Measurements from ENCODE around the gene OR2J3. TPM values are rescaled to one million over a fixed set of nuclear protein-coding genes. Genes with fewer than 3 reads are reported as not detected.

Gene OR2J3
- total RNA-seq (2022) (not detected in 2 replicates), Bru-seq, nascent RNA (not detected), BruChase-seq, experiment 1, labeled RNA remaining after a 6-hour chase (percentile 16 among the genes with signal in this experiment), BruChase-seq, experiment 2, labeled RNA remaining after a 2-hour chase (not detected)
- long read RNA-seq: 0 reads

DNA sequence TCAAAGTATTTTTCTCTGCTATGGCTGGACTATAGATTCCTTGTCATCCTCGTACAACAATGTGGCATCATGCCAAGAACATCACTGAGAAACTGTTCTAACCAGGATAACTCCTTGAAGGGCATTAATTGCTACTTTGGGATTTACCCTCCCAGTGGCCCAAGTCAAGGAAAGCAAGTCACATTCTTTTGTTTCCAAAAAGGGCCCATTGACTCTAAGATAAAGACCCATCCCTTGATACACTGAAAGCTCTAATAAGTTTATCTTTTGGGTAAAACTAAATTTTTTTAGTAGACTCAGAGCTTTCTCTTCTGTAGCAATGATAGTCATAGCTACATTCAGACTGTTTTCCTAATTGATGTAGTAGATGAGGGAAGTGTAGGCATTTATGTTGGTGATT lies at the start of gene OR2J3:
TSS of gene OR2J3 (plus strand) at position 301 of the 400 bp plus-strand sequence. CDS start 3,833 bp downstream, outside the sequence.
- Mint-ChIP-seq H3K36me3 (ENCODE audit: insufficient read depth, unreplicated experiment) (no peaks in the 10 kb centered on the region), H3K4me3 (ENCODE audit: unreplicated experiment) (no peak within 1 kb of the TSS), H3K4me1 (ENCODE audit: insufficient read depth, unreplicated experiment) (no peaks in the 10 kb centered on the region), H3K9me3 (ENCODE audit: unreplicated experiment) (no peaks in the 10 kb centered on the region), H3K27me3 (ENCODE audit: insufficient read depth, unreplicated experiment) (peaks cover 77% of the 10 kb centered on the region), H3K27ac (ENCODE audit: low read depth, unreplicated experiment) (no peak within 1 kb of the TSS)
- DNase-seq (ENCODE audit: unreplicated experiment): peak; percentile 3
- TF ChIP-seq, protein P1, sequence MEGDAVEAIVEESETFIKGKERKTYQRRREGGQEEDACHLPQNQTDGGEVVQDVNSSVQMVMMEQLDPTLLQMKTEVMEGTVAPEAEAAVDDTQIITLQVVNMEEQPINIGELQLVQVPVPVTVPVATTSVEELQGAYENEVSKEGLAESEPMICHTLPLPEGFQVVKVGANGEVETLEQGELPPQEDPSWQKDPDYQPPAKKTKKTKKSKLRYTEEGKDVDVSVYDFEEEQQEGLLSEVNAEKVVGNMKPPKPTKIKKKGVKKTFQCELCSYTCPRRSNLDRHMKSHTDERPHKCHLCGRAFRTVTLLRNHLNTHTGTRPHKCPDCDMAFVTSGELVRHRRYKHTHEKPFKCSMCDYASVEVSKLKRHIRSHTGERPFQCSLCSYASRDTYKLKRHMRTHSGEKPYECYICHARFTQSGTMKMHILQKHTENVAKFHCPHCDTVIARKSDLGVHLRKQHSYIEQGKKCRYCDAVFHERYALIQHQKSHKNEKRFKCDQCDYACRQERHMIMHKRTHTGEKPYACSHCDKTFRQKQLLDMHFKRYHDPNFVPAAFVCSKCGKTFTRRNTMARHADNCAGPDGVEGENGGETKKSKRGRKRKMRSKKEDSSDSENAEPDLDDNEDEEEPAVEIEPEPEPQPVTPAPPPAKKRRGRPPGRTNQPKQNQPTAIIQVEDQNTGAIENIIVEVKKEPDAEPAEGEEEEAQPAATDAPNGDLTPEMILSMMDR (IDR thresholded peaks at IDR 0.05; ENCODE audit: unreplicated experiment): no peak
- BruUV-seq (replicated peaks): no TSS peak
- intact Hi-C loops (cut with micrococcal nuclease): no loop called here
- ChIA-PET CTCF (interaction anchor here (0.5 kb wide), 1 partner anchor 104 kb away, joined by 3 read pairs; no protein-coding TSS in a partner anchor), POLR2A (no interaction called here)

DNA sequence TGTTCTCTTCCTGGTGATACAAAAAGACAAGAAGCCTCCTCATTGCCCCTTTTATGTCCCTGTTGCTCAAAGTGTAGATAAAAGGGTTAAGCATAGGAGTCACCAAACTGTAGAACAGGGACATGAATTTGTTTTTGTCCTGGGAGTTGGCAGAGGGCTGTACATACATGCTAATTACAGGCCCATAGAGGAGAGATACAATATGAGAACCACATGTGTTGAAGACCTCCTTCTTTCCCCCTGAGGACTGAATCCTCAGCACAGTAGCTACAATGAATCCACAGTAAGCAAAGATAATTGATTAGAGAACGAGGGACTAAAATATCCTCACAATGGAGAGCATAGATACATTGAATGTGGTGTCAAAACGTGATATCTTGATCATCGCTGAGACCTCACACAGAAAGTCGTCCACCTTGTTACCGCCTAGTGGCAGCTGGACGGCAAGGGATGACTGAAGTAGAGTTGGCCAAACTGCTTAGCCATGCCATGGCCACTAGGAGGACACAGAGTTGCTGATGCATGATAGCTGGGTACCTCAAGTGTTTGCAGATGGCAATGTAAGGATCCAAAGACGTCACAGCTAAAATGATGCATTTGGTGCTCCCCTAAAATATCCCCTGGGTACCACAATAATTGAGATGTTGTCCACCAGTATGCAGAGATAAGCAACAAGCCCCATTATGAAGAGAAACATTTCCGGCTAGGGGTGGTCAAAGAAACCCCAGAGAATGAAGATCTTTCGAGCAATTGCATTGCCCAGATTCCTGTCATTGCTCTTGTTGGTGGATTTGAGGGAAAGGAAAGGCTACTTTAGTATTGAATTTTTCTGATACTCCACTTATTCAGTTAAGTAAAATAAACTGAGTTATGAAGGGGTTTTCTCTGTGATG lies 35.8 kb upstream of the OR2J3 start:
- BruUV-seq (replicated peaks): no TSS peak
- no peaks in the 10 kb centered on the region for H3K4me1 Mint-ChIP-seq (ENCODE audit: insufficient read depth, unreplicated experiment)
- intact Hi-C loops (cut with micrococcal nuclease): loop anchor here (5.0 kb wide), 1 partner anchor 515 kb away; the partner anchor contains the start of gene OR2H2
- H3K27me3 Mint-ChIP-seq (ENCODE audit: insufficient read depth, unreplicated experiment): peaks cover 66% of the 10 kb centered on the region
- CTCF ChIA-PET: interaction anchor here (0.6 kb wide), 2 partner anchors 41 to 301 kb away, joined by 3 read pairs; no protein-coding TSS in a partner anchor
- no peak overlapping the region for H3K4me3 Mint-ChIP-seq (ENCODE audit: unreplicated experiment)
- peak; percentile 66 for DNase-seq (ENCODE audit: unreplicated experiment)
- TF ChIP-seq, protein P1 (IDR thresholded peaks at IDR 0.05; ENCODE audit: unreplicated experiment): peak; percentile 64
- no peak overlapping the region for H3K27ac Mint-ChIP-seq (ENCODE audit: low read depth, unreplicated experiment)
- H3K9me3 Mint-ChIP-seq (ENCODE audit: unreplicated experiment): no peaks in the 10 kb centered on the region
- POLR2A ChIA-PET: no interaction called here
- no peaks in the 10 kb centered on the region for H3K36me3 Mint-ChIP-seq (ENCODE audit: insufficient read depth, unreplicated experiment)

DNA sequence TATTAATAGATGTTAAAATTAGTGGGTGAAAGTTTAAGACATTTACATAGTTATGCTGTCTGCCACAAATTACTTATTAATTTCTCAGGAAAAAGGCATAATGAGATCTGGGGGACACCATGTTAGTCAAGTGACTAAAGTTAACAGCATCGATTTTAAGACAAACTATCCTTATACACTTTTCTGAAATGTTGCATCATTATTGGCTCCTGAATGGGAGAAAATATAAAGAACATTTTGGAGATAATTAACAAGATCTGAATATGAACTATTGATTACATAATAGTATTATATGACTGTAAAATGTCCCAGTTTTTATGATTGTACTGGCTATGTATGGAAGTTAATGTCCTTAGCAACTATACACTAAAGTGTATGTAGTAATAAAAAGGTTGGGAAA lies 28.7 kb upstream of the OR2J3 start:
- BruUV-seq (replicated peaks): no TSS peak
- POLR2A ChIA-PET: no interaction called here
- CTCF ChIA-PET: no interaction called here
- TF ChIP-seq, protein P1 (IDR thresholded peaks at IDR 0.05; ENCODE audit: unreplicated experiment): no peak
- Mint-ChIP-seq H3K27ac (ENCODE audit: low read depth, unreplicated experiment) (no peak overlapping the region), H3K4me1 (ENCODE audit: insufficient read depth, unreplicated experiment) (no peaks in the 10 kb centered on the region), H3K27me3 (ENCODE audit: insufficient read depth, unreplicated experiment) (peaks cover 54% of the 10 kb centered on the region), H3K9me3 (ENCODE audit: unreplicated experiment) (no peaks in the 10 kb centered on the region), H3K36me3 (ENCODE audit: insufficient read depth, unreplicated experiment) (no peaks in the 10 kb centered on the region), H3K4me3 (ENCODE audit: unreplicated experiment) (no peak overlapping the region)
- intact Hi-C loops (cut with micrococcal nuclease): no loop called here
- no peak for DNase-seq (ENCODE audit: unreplicated experiment)

DNA sequence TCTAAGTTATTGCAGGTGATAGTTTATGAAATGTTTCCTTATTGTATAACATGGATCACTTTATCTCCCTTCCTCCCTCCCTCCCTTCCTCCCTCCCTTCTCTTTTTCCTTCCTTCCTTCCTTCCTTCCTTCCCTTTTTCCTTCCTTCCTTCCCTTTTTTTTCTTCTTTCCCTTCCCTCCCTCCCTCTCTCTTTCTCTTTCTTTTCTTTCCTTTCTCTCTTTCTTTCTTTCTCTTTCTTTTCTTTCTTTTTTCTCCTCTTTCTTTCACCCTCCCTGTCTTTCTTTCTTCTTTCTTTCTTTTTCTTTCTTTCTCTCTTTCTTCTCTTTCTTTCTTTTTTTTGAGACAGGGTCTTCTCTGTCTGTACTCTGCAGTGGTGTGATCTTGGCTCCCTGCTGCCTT lies 26.5 kb upstream of the OR2J3 start:
- ChIA-PET CTCF (no interaction called here), POLR2A (no interaction called here)
- peaks cover 42% of the 10 kb centered on the region for H3K27me3 Mint-ChIP-seq (ENCODE audit: insufficient read depth, unreplicated experiment)
- no peaks in the 10 kb centered on the region for H3K9me3 Mint-ChIP-seq (ENCODE audit: unreplicated experiment)
- no peaks in the 10 kb centered on the region for H3K36me3 Mint-ChIP-seq (ENCODE audit: insufficient read depth, unreplicated experiment)
- intact Hi-C loops (cut with micrococcal nuclease): no loop called here
- no peak overlapping the region for H3K27ac Mint-ChIP-seq (ENCODE audit: low read depth, unreplicated experiment)
- DNase-seq (ENCODE audit: unreplicated experiment): no peak
- no TSS peak for BruUV-seq (replicated peaks)
- TF ChIP-seq, protein P1 (IDR thresholded peaks at IDR 0.05; ENCODE audit: unreplicated experiment): no peak
- H3K4me3 Mint-ChIP-seq (ENCODE audit: unreplicated experiment): no peak overlapping the region
- no peaks in the 10 kb centered on the region for H3K4me1 Mint-ChIP-seq (ENCODE audit: insufficient read depth, unreplicated experiment)
